HG03469 (cell line): ENCODE results near the gene LTBP1.

ENCODE experiments used
- ATAC-seq: cut with Tn5 transposase; IDR thresholded peaks from one replicate; pipeline ENCODE4 v1.9.1; 2021; ENCODE audit warnings: mild to moderate bottlenecking, moderate library complexity, moderate number of reproducible peaks; ENCODE audit not compliant: unreplicated experiment

The LTBP1 gene

DNA sequence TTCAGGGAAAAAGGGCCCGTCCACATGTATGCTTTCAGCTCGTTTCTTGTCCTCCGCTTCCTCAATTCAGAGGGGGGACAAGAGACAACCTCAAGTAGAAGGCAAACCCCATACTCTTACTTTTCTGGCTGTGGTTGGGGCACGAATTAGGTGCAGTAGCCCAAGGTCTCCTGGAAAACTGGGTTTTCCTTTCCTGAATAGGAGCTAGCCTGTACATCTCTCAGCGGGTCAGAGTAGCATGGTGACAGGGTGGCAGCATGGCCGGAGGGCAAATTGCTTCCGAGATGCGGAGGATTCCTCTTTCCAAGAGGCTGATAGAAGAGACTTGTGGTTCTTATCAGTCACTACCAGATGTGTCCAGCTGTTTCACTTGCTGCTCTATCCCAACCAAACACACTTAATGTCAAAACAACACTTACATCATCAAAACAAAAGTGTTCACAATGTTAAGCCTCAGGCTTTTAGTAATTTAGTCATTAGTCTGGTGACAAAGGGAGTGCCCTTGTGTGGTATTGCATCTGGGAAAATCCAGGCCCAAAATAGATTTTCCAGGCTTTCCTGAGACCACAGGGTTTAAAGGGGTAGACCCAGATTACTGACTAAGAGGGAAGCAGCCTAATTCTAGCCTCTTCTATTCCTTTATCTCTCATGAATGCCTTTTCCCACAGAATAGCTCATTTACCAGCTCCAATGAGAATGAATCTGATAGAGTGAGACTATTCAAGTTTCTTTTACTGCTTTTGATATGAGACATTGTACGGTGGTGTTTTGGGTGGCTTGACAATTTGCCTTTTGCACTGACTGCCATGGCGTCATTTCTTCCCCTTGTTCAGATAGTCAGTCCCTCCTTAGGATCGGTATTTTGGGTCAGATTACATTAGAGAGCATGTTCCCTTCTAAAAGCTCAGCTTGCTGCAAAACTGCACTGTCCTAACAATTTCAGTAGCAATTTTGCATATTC is 162.0 kb downstream of the LTBP1 start:
- no peak for ATAC-seq

DNA sequence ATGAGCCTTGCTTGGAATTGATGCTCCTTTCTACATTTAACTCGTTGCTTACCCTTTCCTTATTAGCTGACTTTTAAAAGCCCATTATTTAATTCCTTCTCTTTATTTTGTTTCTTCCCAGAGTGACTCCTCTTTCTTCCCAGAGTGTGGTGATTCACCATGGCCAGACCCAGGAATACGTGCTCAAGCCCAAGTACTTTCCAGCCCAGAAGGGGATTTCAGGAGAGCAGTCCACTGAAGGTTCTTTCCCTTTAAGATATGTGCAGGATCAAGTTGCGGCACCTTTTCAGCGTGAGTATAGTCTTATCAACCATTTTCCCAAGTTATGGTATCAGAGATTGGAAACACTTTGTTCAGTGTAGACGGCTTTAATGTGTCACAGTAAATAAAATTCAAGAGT is 163.7 kb downstream of the LTBP1 start:
- no peak for ATAC-seq

GRCh38 chr2:33111002-33111446 is 164.3 kb downstream of the LTBP1 start:
- ATAC-seq: no peak

DNA sequence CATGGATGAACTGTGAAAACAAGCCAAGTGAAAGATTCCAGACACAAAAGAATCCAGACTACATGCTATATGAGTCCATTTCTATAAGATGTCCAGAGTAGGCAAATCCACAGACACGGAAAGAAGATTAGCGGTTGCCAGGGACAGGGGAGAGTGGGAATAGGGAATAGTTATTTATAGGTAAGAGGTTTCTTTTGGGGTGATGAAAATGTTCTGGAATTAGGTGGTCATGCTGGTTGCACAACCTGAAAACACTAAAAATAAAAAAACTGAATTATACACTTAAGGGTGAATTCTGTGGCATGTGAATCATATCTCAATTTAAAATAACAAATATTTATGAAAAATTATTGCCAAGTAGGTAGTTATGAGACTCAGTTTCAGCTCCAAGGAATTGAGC is 168.4 kb downstream of the LTBP1 start:
- ATAC-seq: no peak

- ATAC-seq: no peak
These were observed 169.0 kb downstream of the LTBP1 start for GRCh38 chr2:33115728-33116127.

GRCh38 chr2:33116799-33117198 is 170.0 kb downstream of the LTBP1 start:
- ATAC-seq: no peak

GRCh38 chr2:33118651-33119050 is 171.9 kb downstream of the LTBP1 start:
- no peak for ATAC-seq

DNA sequence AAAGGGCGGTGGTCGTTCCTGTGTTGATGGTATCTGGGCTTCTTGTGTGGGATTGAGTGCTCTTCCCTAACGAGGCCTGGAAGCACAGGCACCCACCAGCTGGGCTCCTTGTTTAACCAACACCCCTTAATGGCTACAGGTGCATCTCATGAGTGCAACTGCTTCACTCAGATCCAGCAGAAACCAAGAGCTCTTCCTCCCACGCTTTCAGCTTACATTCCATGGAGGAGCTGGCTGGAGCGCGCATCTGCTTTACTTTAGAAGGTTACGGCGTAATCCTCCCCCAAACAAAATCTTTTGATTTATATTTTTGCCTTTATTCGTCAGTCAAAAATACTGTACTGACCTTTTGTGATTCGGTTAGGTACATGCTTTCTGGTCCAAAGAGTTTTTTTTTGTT is 174.7 kb downstream of the LTBP1 start:
- ATAC-seq: no peak

GRCh38 chr2:33121925-33122324 is 175.2 kb downstream of the LTBP1 start:
- no peak for ATAC-seq

DNA sequence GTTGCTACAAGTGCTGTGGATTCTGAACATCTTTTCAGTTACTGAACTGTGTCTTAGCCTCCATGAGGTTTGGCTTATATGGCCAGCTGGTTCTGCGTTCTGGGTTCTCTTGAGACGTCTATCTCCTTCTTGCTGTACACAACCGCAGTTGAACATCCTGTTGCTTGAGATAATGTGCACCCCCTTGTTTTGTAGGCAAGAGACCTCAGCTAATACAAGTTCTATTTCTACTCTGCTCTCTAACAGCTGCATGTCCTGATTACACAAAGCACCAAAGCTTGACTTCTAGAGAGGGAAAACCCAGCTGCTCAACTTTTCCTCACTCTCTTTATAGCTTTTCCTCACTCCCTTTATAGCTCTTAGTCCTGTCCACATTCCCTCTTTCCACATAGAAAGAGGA is 176.0 kb downstream of the LTBP1 start:
- ATAC-seq: no peak

- no peak for ATAC-seq
These were observed 176.5 kb downstream of the LTBP1 start for GRCh38 chr2:33123216-33123615.

DNA sequence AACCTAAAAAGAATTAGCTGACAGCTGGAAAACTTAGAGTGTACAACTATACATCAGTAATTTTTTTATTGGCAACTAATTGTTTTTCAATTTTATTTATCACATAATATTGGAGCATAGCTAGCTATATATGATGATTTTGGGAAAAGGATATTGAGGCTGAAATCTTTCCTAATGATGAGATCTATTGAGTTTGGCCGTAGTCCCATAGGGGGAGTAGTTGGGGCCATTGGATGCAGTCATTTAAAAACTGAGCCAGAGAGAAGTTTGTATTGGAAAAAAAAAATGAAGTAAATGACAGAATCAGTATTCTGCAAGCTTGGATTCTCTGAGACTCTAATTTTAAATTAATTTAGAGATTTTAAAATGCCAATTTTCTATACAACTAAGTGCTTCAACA is 179.8 kb downstream of the LTBP1 start:
- ATAC-seq: no peak

DNA sequence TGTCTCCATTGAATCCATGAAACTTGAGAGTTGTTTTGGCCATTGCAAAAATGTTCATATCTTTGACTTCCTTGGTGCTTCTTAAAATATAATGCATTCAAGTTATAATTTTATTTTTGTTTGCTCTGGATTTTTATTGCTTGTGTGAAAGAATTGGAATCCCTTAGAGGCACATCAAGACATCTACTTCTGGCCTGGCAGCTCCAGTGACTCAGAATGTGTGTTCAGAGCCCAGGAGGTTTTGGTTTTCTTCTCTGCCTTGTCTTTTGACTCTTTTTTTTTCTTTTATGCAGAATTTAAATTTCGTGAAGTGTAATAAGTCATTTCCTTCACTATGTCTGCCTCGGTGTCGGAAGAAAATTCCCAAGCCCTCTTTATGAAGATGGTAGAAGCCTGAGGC is 180.2 kb downstream of the LTBP1 start:
- no peak for ATAC-seq

DNA sequence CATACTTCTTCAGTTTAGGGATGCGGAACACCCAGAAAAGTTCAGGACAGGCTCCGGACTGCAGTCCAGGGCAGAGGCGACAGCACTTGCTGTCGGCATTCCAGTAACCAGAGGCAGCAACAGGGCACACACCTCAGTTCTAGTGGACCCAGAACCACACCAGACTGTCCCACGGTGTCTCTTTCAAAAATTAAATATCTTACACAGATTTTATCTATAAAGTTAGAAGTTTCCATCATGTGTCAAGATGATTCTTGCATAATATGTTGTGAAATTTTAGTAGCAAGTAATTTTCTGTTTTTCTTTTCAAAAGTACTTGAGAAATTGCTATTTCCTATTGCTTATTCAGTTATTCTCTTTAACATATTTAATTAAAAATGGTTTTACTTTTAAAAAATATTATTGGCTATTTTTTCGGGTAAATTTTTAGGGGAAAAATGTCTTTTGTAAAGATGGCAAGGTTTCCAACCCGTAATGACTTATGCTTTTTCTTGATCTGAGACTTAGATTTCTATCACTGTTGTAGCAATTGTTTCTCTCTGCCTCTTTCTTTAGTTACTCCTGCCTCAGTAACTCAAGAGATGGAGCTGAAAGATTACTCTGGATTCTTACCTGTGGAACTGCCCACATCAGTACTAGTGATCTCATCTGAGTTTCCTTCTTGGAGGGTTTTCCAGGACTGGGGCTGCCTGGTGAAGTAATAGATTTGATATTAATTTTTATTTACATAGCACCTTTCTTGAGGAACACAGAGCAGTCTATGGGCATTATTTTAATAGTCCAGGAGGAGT is 182.7 kb downstream of the LTBP1 start:
- ATAC-seq: no peak

GRCh38 chr2:33130054-33130447 is 183.3 kb downstream of the LTBP1 start:
- no peak for ATAC-seq

DNA sequence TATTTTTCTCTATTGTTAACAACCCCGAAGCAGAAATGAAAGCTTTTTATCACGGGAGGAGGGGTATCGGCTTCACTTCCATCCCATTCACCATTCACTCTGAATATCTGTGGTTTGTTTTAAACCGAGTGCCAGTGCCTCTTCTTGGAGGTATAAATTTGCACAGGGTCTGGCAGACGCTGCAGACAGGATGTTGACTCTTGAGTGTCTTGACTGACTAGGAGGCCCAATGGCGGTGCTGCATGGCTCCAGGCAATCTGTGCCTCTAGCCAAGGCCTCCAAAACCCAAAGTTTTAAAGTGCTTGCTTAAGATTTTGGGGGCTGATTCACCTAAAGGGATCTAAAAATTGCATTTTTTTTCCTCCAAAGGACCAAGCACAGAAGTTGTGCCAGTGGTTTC is 183.8 kb downstream of the LTBP1 start:
- no peak for ATAC-seq

DNA sequence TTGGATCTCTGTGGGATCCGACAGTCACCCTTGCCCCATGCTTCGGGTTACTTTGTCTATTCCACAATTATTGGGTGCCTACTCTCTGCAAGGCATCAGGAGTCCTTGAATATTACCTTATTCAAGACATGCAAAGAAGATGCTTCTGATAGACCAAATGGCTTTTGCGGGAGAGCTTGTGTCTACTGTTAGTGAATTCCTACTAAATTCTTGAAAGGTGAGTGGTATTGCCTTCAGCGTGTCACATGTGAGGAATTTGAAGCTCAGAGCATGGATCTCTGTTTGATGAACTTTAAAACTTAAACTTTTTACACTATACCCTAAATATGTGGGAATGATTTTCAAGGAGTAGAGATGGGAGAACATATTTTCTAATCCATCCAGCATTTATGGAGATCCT is 184.4 kb downstream of the LTBP1 start:
- ATAC-seq: no peak

DNA sequence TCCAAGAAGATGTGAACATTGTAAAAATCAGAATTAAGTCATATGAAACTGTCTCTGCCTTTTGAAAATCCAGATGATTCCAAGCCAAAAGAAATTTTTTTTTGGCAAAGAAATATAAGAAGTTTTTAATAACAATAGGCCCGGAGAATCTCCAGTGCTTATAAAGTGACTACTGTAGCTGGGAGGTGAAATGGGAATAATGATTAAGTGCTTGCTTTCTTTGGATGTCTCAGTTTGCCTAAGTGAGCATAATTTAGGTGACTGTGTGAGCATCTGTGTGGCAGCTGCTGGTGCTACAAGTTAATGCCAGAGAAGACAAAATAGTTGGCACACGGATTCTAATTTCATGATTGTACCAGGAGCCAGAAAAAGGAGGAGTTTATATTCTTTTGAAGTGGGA is 185.0 kb downstream of the LTBP1 start:
- ATAC-seq: no peak

DNA sequence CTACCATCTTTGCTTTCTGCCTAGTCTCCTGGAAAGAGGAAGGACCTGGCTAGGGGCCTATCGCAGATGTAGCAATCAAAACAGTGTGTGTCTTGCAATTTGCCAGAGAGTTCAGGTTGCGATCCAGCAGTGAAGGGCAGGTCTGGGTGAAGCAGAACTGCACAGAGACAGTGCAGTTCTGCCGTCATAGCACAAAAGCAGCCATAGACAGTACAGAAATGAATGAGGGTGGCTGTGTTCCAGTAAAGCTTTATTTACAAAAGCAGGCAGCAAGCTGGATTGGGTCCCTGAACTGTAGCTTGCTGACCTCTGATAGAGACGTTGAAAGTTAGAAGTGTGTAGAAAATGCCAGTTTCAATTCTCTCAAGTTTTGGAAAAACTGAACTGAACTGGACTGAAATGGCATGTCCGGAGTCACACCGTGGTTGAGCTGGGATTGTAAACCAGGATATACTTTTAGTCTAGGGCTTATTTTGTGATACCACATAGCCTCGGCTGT is 186.8 kb downstream of the LTBP1 start:
- ATAC-seq: no peak

- ATAC-seq: no peak
These were observed 187.5 kb downstream of the LTBP1 start for GRCh38 chr2:33134086-33134771.
